HUES64 (cell line): ENCODE data around the gene NRG3.
"Not testable (repeated sequence)": the region's sequence is repeated elsewhere in the genome, so short reads cannot be mapped to it uniquely, and the experiment has no call there.

ENCODE experiments used
- H3K27ac ChIP-seq: 2 replicates; pipeline ENCODE4 v1.7.0; 2013; ENCODE audit warnings: low read depth, low read length, inconsistent platforms
- H3K27me3 ChIP-seq: 2 replicates; pipeline ENCODE4 v1.6.1; 2013; ENCODE audit warnings: mild to moderate bottlenecking, low read length; ENCODE audit not compliant: insufficient read depth
- H3K36me3 ChIP-seq: 2 replicates; pipeline ENCODE4 v1.6.1; 2013; ENCODE audit warnings: mild to moderate bottlenecking, low read length; ENCODE audit not compliant: insufficient read depth
- H3K4me1 ChIP-seq: 2 replicates; pipeline ENCODE4 v1.6.1; 2013; ENCODE audit warnings: mild to moderate bottlenecking, low read length, moderate library complexity; ENCODE audit not compliant: insufficient read depth
- H3K4me3 ChIP-seq: 2 replicates; pipeline ENCODE4 v1.5.1; 2013; ENCODE audit warnings: mild to moderate bottlenecking, low read length, moderate library complexity
- H3K9ac ChIP-seq: 2 replicates; pipeline ENCODE4 v1.6.1; 2013; ENCODE audit warnings: mild to moderate bottlenecking, low read depth, low read length
- H3K9me3 ChIP-seq: 2 replicates; pipeline ENCODE4 v1.6.1; 2013; ENCODE audit warnings: low read depth, low read length; ENCODE audit not compliant: insufficient read depth
- WGBS: fragments of 150-250, 120-280 bp; methylation state at CpG from one replicate; pipeline ENCODE4 v1.1.7; 2013; ENCODE audit warnings: missing lambda C conversion rate; 5-methylcytosine and 5-hydroxymethylcytosine counted together

The NRG3 gene

DNA sequence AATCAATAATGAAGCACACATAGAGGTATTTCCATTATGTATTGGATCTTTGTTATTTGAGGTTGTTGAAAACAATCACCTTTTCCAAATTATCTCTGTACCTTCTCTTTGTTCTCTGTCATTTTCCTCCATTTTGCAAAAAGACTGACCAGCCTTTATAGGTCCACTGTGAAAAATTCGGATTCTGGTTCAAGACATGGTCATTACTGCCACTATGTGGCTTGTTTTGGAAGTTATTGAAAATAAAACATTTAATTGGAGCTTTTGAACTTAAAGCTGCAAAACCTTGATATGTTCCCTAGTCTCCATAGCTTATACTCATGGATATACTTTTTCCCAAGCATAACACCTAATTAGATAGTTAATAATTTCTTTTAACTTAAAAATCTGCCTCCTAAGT lies 1094.4 kb downstream of the NRG3 start:
- Histone ChIP-seq H3K27me3 (no peaks in the 10 kb centered on the region), H3K9ac (no peak overlapping the region), H3K27ac (no peak overlapping the region), H3K4me1 (peaks cover 9% of the 10 kb centered on the region), H3K4me3 (no peak overlapping the region), H3K9me3 (no peaks in the 10 kb centered on the region), H3K36me3 (no peaks in the 10 kb centered on the region)
- 86% methylated on average over 1 of the region's 1 CpG for WGBS

GRCh38 chr10:82980321-82980720 lies 1105.3 kb downstream of the NRG3 start:
- H3K27me3 ChIP-seq, result no peaks in the 10 kb centered on the region
- H3K4me3 ChIP-seq, result no peak overlapping the region
- H3K9me3 ChIP-seq, result no peaks in the 10 kb centered on the region
- H3K36me3 ChIP-seq, result no peaks in the 10 kb centered on the region
- peaks cover 9% of the 10 kb centered on the region for H3K4me1 ChIP-seq
- H3K27ac ChIP-seq, result no peak overlapping the region
- H3K9ac ChIP-seq, result no peak overlapping the region
- 91% methylated on average over 5 of the region's 5 CpGs for WGBS

- Histone ChIP-seq H3K27ac (no peak overlapping the region), H3K4me3 (no peak overlapping the region), H3K27me3 (no peaks in the 10 kb centered on the region), H3K36me3 (no peaks in the 10 kb centered on the region), H3K9ac (no peak overlapping the region), H3K9me3 (no peaks in the 10 kb centered on the region), H3K4me1 (peaks cover 9% of the 10 kb centered on the region)
- 92% methylated on average over 6 of the region's 6 CpGs for WGBS
Observed at GRCh38 chr10:82981137-82981723, 1106.2 kb downstream of the NRG3 start.

DNA sequence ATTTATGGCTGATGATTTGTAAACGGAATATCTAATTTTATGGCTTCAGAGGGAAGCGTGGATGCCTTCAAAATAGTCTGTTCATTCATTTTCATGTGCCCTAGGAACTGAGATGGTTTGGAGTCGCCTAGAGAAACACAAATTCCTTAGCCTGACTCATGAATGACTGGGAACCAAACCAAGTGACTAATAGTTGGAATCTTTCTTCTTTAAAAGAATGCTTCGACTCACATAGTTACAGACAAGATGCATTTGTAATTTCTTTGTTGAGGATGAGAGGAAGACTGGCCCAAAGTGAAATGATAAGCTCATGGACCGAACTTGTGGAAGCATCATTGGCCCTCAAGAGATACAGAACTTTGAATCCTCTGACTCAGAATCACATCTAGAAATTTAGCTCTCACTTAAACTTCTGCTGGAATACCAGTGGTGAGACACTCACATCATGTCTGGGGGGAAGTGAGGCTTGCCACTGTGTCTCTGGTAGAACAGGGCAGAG lies 1107.2 kb downstream of the NRG3 start:
- Histone ChIP-seq H3K36me3 (no peaks in the 10 kb centered on the region), H3K27me3 (no peaks in the 10 kb centered on the region), H3K4me3 (no peak overlapping the region), H3K9me3 (no peaks in the 10 kb centered on the region), H3K27ac (no peak overlapping the region; the same call in 1 of the 2 replicates), H3K4me1 (peaks cover 9% of the 10 kb centered on the region), H3K9ac (no peak overlapping the region)
- 89% methylated on average over 5 of the region's 5 CpGs for WGBS

DNA sequence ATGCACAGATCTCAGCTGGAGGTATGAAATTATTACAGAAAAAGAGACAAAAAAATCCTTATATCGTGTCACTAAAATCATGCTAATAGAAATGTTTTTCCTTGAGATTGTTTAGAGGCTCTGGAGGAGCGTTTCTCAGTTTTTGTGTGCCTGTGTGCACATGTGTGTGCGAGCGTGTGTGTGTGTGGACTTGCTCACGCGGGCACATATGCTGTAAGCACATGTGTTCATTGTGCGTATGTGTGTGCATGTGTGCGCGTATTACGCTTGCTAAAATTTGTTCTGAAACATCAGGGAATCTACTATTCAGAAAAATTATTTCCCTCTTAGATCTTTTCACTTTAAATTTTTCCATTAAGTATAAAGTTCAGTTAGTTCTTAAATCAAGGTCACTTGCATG lies 1111.2 kb downstream of the NRG3 start:
- Histone ChIP-seq H3K27ac (no peak overlapping the region), H3K4me1 (peaks cover 3% of the 10 kb centered on the region; the same call in 1 of the 2 replicates), H3K36me3 (no peaks in the 10 kb centered on the region), H3K27me3 (no peaks in the 10 kb centered on the region), H3K9me3 (no peaks in the 10 kb centered on the region), H3K4me3 (no peak overlapping the region), H3K9ac (no peak overlapping the region)
- WGBS, result over 99% methylated on average over 10 of the region's 10 CpGs

- H3K4me3 ChIP-seq, H3K4me1 ChIP-seq, H3K9me3 ChIP-seq, H3K9ac ChIP-seq, H3K36me3 ChIP-seq, H3K27ac ChIP-seq, H3K27me3 ChIP-seq: not testable (repeated sequence)
- 93% methylated on average over 4 of the region's 8 CpGs for WGBS
Observed at GRCh38 chr10:83006479-83006878, 1131.5 kb downstream of the NRG3 start.

DNA sequence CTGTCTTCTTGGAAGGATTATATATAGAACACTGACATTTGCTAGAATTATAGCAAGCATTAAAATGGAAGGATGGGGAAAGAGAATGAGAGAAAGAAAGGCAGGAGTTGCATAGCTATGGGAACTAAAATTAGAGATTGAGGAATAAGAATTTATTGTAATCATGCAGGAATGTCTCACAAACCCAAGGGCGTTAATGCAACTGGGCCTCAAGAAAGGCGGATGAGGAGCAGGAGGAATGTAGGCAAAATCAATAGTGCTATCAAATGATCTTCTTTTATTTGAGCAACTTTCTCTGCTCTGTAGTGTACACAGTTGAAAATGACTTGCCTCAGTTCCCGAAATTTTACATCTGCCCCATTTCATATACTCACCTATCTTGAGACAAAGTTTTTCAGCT lies 1132.5 kb downstream of the NRG3 start:
- H3K9me3 ChIP-seq, result no peaks in the 10 kb centered on the region
- no peak overlapping the region for H3K4me3 ChIP-seq
- H3K4me1 ChIP-seq, result peaks cover 4% of the 10 kb centered on the region; the same call in 1 of the 2 replicates
- WGBS, result 90% methylated on average over 3 of the region's 3 CpGs
- no peak overlapping the region for H3K27ac ChIP-seq
- H3K27me3 ChIP-seq, result no peaks in the 10 kb centered on the region
- no peak overlapping the region for H3K9ac ChIP-seq
- H3K36me3 ChIP-seq, result no peaks in the 10 kb centered on the region

GRCh38 chr10:83012866-83013265 lies 1137.9 kb downstream of the NRG3 start:
- Histone ChIP-seq H3K4me1 (peaks cover 12% of the 10 kb centered on the region; the same call in 1 of the 2 replicates), H3K9ac (no peak overlapping the region), H3K36me3 (no peaks in the 10 kb centered on the region), H3K4me3 (no peak overlapping the region), H3K27ac (no peak overlapping the region), H3K27me3 (no peaks in the 10 kb centered on the region), H3K9me3 (no peaks in the 10 kb centered on the region)
- 52% methylated on average over 3 of the region's 3 CpGs for WGBS

DNA sequence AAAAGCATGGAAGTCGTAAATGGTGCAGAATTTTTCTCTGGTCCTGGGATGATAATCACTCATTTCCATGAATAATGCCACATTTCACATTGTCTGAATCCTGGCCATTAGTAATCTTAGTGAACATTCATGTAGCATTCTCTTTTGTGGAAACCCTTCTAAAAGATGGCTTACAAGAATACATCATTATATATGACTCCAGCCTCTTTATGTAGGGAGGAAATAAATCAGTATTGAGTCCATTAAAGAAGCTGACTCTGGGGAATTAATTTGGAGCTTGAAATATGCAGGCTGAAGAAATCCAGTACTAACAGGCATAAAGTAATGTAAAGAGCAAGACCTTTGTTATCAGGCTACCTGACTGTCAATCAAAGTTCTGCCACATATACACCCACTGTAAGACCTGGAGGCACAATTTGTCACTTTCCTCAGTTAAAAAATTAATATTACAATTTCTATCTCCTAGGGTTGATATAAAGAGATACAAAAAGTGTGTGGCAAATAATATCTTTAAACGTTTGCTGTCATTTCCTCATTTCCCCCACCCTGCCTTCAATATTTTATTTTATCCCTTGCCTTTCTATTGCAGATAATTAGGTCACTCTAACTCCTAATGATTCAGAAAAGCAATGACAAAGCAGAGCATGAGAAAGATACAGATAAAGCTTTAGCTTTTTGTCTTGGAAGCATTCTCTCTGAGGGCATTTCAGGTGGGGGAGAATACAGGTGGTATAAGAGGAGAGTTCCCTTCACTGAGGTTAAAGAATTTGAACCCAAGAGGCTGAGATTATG lies 1142.3 kb downstream of the NRG3 start:
- Histone ChIP-seq H3K9ac (no peak overlapping the region), H3K4me3 (no peak overlapping the region), H3K4me1 (peaks cover 9% of the 10 kb centered on the region; the same call in 1 of the 2 replicates), H3K9me3 (peaks cover 3% of the 10 kb centered on the region; the same call in 1 of the 2 replicates), H3K27me3 (no peaks in the 10 kb centered on the region), H3K27ac (no peak overlapping the region), H3K36me3 (no peaks in the 10 kb centered on the region)
- WGBS, result 87% methylated on average over 2 of the region's 2 CpGs

DNA sequence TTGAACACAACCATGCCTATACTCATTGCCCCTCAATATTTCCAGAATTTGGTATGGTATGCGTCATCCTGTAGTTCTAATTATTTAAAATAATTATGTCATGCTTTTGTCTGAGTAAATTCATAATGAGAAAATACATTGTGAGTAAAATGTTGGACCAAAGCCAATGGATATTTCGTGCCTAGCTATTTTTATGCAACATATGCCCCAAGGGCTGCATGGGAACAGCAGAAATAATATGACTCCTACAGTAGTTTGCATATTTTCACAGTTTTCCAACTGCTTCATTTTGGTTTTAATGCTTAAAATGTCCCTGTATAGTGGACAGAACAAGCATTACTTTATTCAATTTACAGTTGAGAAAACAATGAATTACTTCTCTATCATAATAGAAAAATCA lies 1148.7 kb downstream of the NRG3 start:
- no peaks in the 10 kb centered on the region for H3K27me3 ChIP-seq
- H3K4me1 ChIP-seq, result no peaks in the 10 kb centered on the region
- no peak overlapping the region for H3K4me3 ChIP-seq
- H3K9me3 ChIP-seq, result peaks cover 1% of the 10 kb centered on the region; the same call in 1 of the 2 replicates
- H3K9ac ChIP-seq, result no peak overlapping the region
- 93% methylated on average over 1 of the region's 2 CpGs for WGBS
- H3K36me3 ChIP-seq, result no peaks in the 10 kb centered on the region
- H3K27ac ChIP-seq, result no peak overlapping the region
